Gastrocnemius medialis (tissue), 4 donors: ENCODE measurements around the gene LAMA2. TPM values are rescaled to one million over a fixed set of nuclear protein-coding genes. Genes with fewer than 3 reads are reported as not detected.

Experiments used
- ATAC-seq, 2 donors: fragments of 150-250 bp; one replicate each; pipeline ENCODE4 v1.9.1; 2016
- DNase-seq, 2 donors: peaks; one replicate each; pipeline ENCODE4 v3.0.0-alpha.2; 2019
- H3K27ac ChIP-seq, 4 donors: fragments of 200-600 bp; sonication (generic); 1 replicate in 1 of 4; 2 replicates in 3 of 4; pipeline ENCODE4 v1.5.1; 2016 to 2018; ENCODE audit warnings: mild to moderate bottlenecking in 2 of 4, moderate library complexity in 1 of 4
- H3K27me3 ChIP-seq, 3 donors: fragments of 200-600 bp; sonication (generic) in 2 of 3; 1 replicate in 1 of 3; 2 replicates in 2 of 3; pipeline versions ENCODE4 v1.5.1 to v1.6.0; 2016 to 2019; ENCODE audit warnings: mild to moderate bottlenecking in 1 of 3, moderate library complexity in 1 of 3
- H3K36me3 ChIP-seq, 2 donors: fragments of 200-600 bp; sonication (generic) in 1 of 2; one replicate each; pipeline ENCODE4 v1.5.1; 2017 to 2018
- H3K4me1 ChIP-seq, 2 donors: fragments of 200-600 bp; sonication (generic) in 1 of 2; one replicate each; pipeline ENCODE4 v1.5.1; 2016 to 2017; ENCODE audit warnings: mild to moderate bottlenecking in 2 of 2
- H3K4me3 ChIP-seq, 4 donors: fragments of 200-600 bp; sonication (generic) in 3 of 4; 1 replicate in 1 of 4; 2 replicates in 3 of 4; pipeline ENCODE4 v1.5.1; 2016 to 2019; ENCODE audit warnings: mild to moderate bottlenecking in 2 of 4
- H3K9me3 ChIP-seq, 3 donors: fragments of 200-600 bp; sonication (generic) in 2 of 3; 1 replicate in 1 of 3; 2 replicates in 2 of 3; pipeline ENCODE4 v1.5.1; 2016 to 2019
- POLR2A ChIP-seq, 2 donors: fragments of 450-650 bp; IDR thresholded peaks; one replicate each; pipeline ENCODE4 v1.6.1; 2017; ENCODE audit warnings: antibody characterized with exemption in 2 of 2, mild to moderate bottlenecking in 2 of 2, moderate library complexity in 2 of 2
- in situ Hi-C, 4 donors: fragments of 200-750 bp; cut with MboI; loops; one replicate each; pipeline versions ENCODE4 v1.15.0 to v1.8.0; 2017; ENCODE audit warnings: low sequenced_read_pairs in 4 of 4
- intact Hi-C: fragments of 100-400 bp; cut with DNase I; formaldehyde crosslinking; loops from one replicate; pipeline ENCODE4 v1.15.1; 2023; ENCODE audit warnings: low total_unique reads
- total RNA-seq, 4 donors: library from RNA; depleted of rRNA; stranded (reverse); fragments of >200 nt; gene quantifications; one replicate each; pipeline versions ENCODE4 v1.1.0 to v1.2.3, GENCODE V29; 2016
- TF ChIP-seq, protein P1 (sequence below), 5 experiments: fragments of 450-650 bp in 3 of 5; fragments of 200-600 bp in 2 of 5; sonication (generic) in 2 of 5; IDR thresholded peaks in 4 of 5; conservative IDR thresholded peaks in 1 of 5; 1 replicate in 4 of 5; 2 replicates in 1 of 5; pipeline ENCODE4 v1.5.1; 2016 to 2019; ENCODE audit warnings: antibody characterized with exemption in 5 of 5, mild to moderate bottlenecking in 3 of 5, moderate library complexity in 3 of 5

LAMA2 gene
- total RNA-seq, 4 donors from 2014 or later, result 52.9 to 113 (median 71.3) TPM

DNA sequence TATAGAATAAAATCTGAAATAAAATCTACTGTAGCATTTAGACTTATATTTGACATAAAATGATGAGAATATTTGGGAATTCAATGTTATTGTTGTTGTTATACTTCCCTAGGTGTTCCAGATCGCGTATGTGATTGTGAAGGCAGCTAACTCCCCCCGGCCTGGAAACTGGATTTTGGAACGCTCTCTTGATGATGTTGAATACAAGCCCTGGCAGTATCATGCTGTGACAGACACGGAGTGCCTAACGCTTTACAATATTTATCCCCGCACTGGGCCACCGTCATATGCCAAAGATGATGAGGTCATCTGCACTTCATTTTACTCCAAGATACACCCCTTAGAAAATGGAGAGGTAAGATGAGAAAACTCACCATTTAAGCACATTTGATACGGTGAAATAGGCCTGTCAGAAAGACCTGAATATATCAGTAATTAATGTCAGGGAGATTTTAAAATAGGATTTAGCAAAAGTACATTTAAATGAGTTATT lies 215.2 kb downstream of the LAMA2 start:
- no peak for TF ChIP-seq POLR2A (IDR thresholded peaks at IDR 0.05)
- TF ChIP-seq, protein P1, sequence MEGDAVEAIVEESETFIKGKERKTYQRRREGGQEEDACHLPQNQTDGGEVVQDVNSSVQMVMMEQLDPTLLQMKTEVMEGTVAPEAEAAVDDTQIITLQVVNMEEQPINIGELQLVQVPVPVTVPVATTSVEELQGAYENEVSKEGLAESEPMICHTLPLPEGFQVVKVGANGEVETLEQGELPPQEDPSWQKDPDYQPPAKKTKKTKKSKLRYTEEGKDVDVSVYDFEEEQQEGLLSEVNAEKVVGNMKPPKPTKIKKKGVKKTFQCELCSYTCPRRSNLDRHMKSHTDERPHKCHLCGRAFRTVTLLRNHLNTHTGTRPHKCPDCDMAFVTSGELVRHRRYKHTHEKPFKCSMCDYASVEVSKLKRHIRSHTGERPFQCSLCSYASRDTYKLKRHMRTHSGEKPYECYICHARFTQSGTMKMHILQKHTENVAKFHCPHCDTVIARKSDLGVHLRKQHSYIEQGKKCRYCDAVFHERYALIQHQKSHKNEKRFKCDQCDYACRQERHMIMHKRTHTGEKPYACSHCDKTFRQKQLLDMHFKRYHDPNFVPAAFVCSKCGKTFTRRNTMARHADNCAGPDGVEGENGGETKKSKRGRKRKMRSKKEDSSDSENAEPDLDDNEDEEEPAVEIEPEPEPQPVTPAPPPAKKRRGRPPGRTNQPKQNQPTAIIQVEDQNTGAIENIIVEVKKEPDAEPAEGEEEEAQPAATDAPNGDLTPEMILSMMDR (IDR thresholded peaks at IDR 0.05 in 4 of 5, conservative IDR thresholded peaks at IDR 0.05 in 1 of 5), result no peak
- in situ Hi-C loops (no loop called here), intact Hi-C loops (no loop called here)
- Histone ChIP-seq H3K9me3 (no peaks in the 10 kb centered on the region), H3K27me3 (no peaks in the 10 kb centered on the region), H3K27ac (peak overlapping the region in 3 of 4 donors; percentile 2 to 11 (median 5)), H3K36me3 (no peaks in the 10 kb centered on the region), H3K4me3 (no peak overlapping the region), H3K4me1 (peaks cover 0 to 11% of the 10 kb centered on the region in 2 donors)
- ATAC-seq, result no peak
- no peak for DNase-seq

- ATAC-seq, result no peak
- peaks cover 0 to 20% of the 10 kb centered on the region in 2 donors for H3K4me1 ChIP-seq
- intact Hi-C loops (loop anchor here (5.0 kb wide), 1 partner anchor 38 kb away; no protein-coding TSS in a partner anchor), in situ Hi-C loops (no loop called here)
- no peaks in the 10 kb centered on the region for H3K9me3 ChIP-seq
- H3K4me3 ChIP-seq, result no peak overlapping the region
- no peaks in the 10 kb centered on the region for H3K27me3 ChIP-seq
- no peak for DNase-seq
- no peak overlapping the region for H3K27ac ChIP-seq
- no peak for TF ChIP-seq POLR2A (IDR thresholded peaks at IDR 0.05)
- TF ChIP-seq, protein P1 (IDR thresholded peaks at IDR 0.05 in 4 of 5, conservative IDR thresholded peaks at IDR 0.05 in 1 of 5), result no peak
- H3K36me3 ChIP-seq, result no peaks in the 10 kb centered on the region
Measured at GRCh38 chr6:129099696-129100095, 216.8 kb downstream of the LAMA2 start.

DNA sequence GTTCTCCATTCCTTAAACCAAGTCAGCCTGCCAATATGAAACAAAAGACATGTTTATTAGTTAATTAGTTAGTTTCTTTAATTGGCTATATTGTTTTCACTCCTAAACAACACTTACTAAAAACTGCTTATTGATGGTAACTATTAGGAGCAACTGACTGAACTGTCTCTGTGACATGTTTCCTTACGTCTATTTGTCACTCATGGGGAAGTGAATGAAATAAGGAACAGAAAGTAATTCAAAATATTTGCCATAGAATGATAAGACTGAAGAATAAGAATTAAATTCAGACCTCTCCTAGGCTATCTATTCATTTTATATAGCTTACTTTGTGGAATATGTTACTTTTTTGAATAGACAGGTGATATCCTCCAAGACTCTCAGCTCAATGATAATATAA lies 217.2 kb downstream of the LAMA2 start:
- DNase-seq (no peak), ATAC-seq (no peak)
- Histone ChIP-seq H3K27ac (no peak overlapping the region), H3K9me3 (no peaks in the 10 kb centered on the region), H3K27me3 (no peaks in the 10 kb centered on the region), H3K4me1 (peaks cover 0 to 24% of the 10 kb centered on the region in 2 donors), H3K36me3 (no peaks in the 10 kb centered on the region), H3K4me3 (no peak overlapping the region)
- intact Hi-C loops (loop anchor here (5.0 kb wide), 1 partner anchor 37 kb away; no protein-coding TSS in a partner anchor), in situ Hi-C loops (no loop called here)
- no peak for TF ChIP-seq POLR2A (IDR thresholded peaks at IDR 0.05)
- TF ChIP-seq, protein P1 (IDR thresholded peaks at IDR 0.05 in 4 of 5, conservative IDR thresholded peaks at IDR 0.05 in 1 of 5), result no peak

DNA sequence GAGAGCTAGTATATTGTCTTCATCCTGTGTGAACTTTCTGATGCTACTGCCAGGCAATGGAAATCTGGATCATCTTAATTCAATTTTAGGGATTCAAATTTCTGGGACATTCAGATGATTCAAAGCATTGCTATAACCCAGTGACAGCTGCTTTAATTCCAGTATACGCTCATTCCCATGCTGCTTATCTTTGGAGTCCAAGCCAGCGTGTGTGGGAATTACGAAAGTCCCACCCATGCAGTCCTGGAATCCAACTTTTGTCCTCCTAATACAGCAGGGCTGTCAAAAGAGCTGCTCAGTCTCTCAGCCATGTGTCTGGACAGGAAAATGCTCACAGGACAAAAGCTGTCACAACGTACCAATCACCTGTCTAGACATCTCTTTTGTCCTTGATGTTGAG lies 219.8 kb downstream of the LAMA2 start:
- H3K27me3 ChIP-seq, result no peaks in the 10 kb centered on the region
- ATAC-seq, result peak; percentile 53 to 70

More for the DNA sequence above, 219.8 kb downstream of the LAMA2 start:
- intact Hi-C loops, result loop anchor here (5.0 kb wide), 1 partner anchor 35 kb away; no protein-coding TSS in a partner anchor
- Histone ChIP-seq H3K9me3 (no peaks in the 10 kb centered on the region), H3K27ac (peak overlapping the region; percentile 54 to 76 (median 69)), H3K4me1 (peaks cover 0 to 24% of the 10 kb centered on the region in 2 donors), H3K36me3 (no peaks in the 10 kb centered on the region), H3K4me3 (no peak overlapping the region)
- no peak for TF ChIP-seq POLR2A (IDR thresholded peaks at IDR 0.05)
- TF ChIP-seq, protein P1 (IDR thresholded peaks at IDR 0.05 in 4 of 5, conservative IDR thresholded peaks at IDR 0.05 in 1 of 5), result no peak
- DNase-seq, result peak; percentile 21 to 65
- in situ Hi-C loops, result no loop called here
